Measurements from ENCODE around the gene QSOX1. TPM values are rescaled to one million over a fixed set of nuclear protein-coding genes. Genes with fewer than 3 reads are reported as not detected.
A peak's percentile ranks its signal among the peaks of the same experiment; 100 is the strongest.

Gene QSOX1
- total RNA-seq, 1 donor from 2014 or later: 56.2 TPM

DNA sequence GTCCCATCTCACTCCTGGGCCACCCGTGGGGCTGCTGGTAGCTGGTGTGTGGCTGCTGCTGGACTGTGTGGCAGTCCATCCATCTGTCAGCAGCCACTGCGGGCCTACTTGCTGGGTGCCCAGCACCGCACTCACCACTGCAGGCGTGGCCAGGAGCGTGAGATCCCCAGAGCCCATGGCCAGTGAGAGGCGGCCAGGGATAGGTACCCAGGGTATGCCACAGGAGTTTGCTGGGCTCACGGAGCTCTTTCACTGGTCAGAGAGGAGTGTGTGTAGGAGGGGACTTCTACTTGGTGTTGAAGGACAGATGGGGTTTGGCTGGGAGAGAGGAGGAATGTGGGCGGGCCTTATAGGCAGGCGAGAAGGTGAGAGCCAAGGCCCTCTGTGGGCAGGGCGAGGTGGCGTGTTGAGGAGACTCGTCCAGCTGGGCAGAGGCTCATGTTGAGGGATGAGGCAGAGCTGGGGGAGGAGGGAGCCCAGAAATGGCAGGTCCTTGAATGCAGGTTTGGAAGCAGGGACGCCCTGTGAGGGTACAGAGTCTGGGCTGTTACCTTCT, 15.0 kb downstream of the QSOX1 start:
- H3K9me3 Mint-ChIP-seq: no peaks in the 10 kb centered on the region
- peaks cover 3% of the 10 kb centered on the region for H3K4me1 Mint-ChIP-seq
- DNase-seq: no peak
- H3K36me3 Mint-ChIP-seq (ENCODE audit: low read depth): no peaks in the 10 kb centered on the region
- intact Hi-C loops (cut with micrococcal nuclease): no loop called here
- no peaks in the 10 kb centered on the region for H3K27me3 Mint-ChIP-seq
- H3K27ac Mint-ChIP-seq: no peak overlapping the region
- no peak overlapping the region for H3K4me3 Mint-ChIP-seq

DNA sequence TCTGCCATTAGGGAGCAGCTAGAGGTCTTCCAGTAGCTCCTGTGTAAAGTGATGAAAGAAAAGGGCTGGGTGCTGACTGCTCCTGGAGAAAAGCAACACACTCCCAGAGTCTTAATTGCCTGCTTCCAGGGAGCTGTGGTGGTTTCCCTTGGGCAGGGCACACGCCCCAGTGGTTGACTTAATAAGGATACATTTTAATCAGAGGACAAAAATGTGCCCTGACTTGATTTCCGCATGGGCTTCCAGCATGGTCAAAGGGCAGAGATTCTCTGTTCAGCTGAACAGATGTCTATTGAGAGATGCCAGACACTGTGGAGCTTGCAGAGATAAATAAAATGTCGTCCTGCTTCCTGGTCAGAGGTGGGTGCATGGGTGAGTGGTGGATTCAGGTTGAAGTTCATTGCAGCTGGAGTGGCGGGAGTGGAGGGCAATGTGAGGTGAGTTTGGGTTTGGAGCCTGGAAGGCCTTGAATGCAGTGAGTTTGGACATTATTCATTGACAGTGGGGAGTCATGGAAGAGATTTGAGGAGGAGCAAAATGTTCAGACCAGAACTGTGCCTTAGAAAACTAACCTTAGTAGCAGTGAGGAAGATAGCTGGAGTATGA, 16.0 kb downstream of the QSOX1 start:
- Mint-ChIP-seq H3K36me3 (ENCODE audit: low read depth) (no peaks in the 10 kb centered on the region), H3K27me3 (no peaks in the 10 kb centered on the region), H3K27ac (no peak overlapping the region), H3K4me1 (peaks cover 3% of the 10 kb centered on the region), H3K4me3 (no peak overlapping the region), H3K9me3 (no peaks in the 10 kb centered on the region)
- no peak for DNase-seq
- intact Hi-C loops (cut with micrococcal nuclease): no loop called here

DNA sequence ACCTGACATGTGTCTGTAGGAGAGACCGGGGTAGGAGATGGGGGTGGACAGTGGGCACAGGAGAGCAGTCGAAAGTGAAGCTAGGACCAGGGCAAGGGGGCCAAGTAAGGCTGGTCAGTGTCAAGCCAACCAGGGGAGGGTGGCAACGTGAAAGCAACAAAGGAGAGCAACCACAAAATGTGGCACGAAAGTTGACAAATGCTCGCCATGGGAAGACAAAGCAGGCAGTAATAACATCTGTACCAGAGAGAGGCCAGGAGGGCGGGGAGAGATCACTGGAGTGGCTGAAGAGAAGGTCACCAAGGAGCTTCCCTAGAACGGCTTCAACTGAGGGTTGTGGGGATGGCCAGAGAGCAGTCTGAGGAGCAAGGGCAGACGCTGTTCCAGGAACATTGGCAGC, 17.0 kb downstream of the QSOX1 start:
- no peaks in the 10 kb centered on the region for H3K9me3 Mint-ChIP-seq
- intact Hi-C loops (cut with micrococcal nuclease): no loop called here
- no peaks in the 10 kb centered on the region for H3K27me3 Mint-ChIP-seq
- H3K27ac Mint-ChIP-seq: no peak overlapping the region
- H3K36me3 Mint-ChIP-seq (ENCODE audit: low read depth): no peaks in the 10 kb centered on the region
- peaks cover 3% of the 10 kb centered on the region for H3K4me1 Mint-ChIP-seq
- no peak for DNase-seq
- H3K4me3 Mint-ChIP-seq: no peak overlapping the region

DNA sequence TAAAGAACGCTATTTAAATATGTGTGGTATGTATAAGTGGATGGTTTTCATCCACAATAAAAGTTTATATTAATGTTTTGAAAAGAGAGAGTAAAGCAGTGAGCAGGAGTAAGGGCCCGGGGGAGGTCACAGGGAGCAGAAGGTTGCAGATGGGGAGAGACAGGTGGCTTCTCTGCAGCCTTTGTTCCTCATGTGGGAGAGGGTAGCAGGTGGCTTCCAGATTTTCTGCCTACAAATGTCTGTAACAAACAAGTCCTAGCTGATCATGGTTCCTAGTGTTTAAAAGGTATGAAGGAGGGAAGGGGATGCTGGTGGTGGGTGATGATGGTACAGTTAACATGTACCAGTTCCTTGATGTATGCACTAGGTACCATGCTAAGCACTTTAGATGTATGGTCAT, 18.8 kb downstream of the QSOX1 start:
- H3K4me3 Mint-ChIP-seq: no peak overlapping the region
- H3K4me1 Mint-ChIP-seq: peaks cover 3% of the 10 kb centered on the region
- H3K27ac Mint-ChIP-seq: no peak overlapping the region
- H3K9me3 Mint-ChIP-seq: no peaks in the 10 kb centered on the region
- intact Hi-C loops (cut with micrococcal nuclease): no loop called here
- no peaks in the 10 kb centered on the region for H3K36me3 Mint-ChIP-seq (ENCODE audit: low read depth)
- DNase-seq: no peak
- H3K27me3 Mint-ChIP-seq: no peaks in the 10 kb centered on the region

DNA sequence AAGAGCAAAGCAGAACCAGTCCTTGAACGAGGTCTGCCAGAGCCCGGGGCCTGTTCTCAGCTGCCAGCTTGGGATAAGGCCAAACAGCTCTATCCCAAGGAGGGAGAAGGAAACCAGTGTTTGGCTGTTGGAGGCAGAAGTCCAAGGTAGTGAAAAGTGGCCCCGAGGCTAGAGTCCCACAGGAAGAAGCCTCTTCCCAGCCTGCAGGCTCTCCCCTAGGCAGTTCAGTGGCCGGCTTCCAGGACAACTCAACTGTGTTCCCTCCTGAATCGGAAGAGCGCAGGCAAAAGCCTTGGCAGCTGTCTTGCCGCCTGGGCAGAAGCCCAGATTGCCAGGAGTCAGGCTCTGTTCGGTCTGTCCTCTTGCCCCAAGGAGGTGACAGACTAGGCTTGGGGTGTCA, 19.3 kb downstream of the QSOX1 start:
- DNase-seq: no peak
- peaks cover 3% of the 10 kb centered on the region for H3K36me3 Mint-ChIP-seq (ENCODE audit: low read depth)
- peaks cover 3% of the 10 kb centered on the region for H3K4me1 Mint-ChIP-seq
- H3K9me3 Mint-ChIP-seq: no peaks in the 10 kb centered on the region
- no peaks in the 10 kb centered on the region for H3K27me3 Mint-ChIP-seq
- no peak overlapping the region for H3K4me3 Mint-ChIP-seq
- H3K27ac Mint-ChIP-seq: no peak overlapping the region
- intact Hi-C loops (cut with micrococcal nuclease): no loop called here

DNA sequence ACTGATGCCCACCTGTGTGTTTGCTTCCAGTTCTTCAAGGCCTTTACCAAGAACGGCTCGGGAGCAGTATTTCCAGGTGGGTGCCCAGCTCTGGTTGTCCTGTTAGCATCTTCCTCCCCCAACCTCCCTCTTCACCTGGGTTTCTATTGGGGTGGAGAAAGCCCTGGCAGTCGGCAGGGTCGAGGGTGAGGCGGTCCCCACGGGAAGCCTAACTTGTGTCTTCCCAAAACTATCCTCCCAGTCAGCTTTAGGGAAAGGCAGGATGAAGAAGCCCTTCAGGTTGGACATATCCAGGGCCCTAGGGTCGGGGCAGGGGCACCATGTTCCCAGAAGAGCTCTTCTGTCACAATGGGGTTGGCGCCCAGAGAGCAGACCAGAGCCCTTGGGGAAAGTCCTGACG, 20.6 kb downstream of the QSOX1 start:
- intact Hi-C loops (cut with micrococcal nuclease): no loop called here
- DNase-seq: no peak

DNA sequence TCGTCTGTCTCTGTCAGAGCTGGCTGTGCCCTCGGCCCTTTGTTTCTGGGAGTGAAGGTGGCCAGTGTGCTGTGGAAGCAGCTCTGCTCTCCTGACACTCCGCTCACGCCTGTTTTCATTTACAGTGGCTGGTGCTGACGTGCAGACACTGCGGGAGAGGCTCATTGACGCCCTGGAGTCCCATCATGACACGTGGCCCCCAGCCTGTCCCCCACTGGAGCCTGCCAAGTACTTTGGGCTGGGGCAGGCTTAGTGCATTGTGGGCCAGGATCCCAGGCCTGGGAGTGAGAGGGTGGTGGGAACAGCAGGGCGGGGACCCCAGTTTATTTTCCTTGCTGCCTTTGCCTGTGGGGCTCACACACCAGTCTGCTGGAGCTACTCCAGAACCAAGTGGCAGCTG, 21.1 kb downstream of the QSOX1 start:
- Mint-ChIP-seq H3K4me3 (no peak overlapping the region), H3K36me3 (ENCODE audit: low read depth) (peaks cover 3% of the 10 kb centered on the region), H3K27me3 (no peaks in the 10 kb centered on the region), H3K9me3 (no peaks in the 10 kb centered on the region), H3K27ac (no peak overlapping the region), H3K4me1 (no peaks in the 10 kb centered on the region)
- intact Hi-C loops (cut with micrococcal nuclease): no loop called here
- no peak for DNase-seq

More for the DNA sequence above, 20.6 kb downstream of the QSOX1 start:
- Mint-ChIP-seq H3K27me3 (no peaks in the 10 kb centered on the region), H3K27ac (no peak overlapping the region), H3K4me1 (no peaks in the 10 kb centered on the region), H3K4me3 (no peak overlapping the region), H3K9me3 (no peaks in the 10 kb centered on the region), H3K36me3 (ENCODE audit: low read depth) (peaks cover 3% of the 10 kb centered on the region)

DNA sequence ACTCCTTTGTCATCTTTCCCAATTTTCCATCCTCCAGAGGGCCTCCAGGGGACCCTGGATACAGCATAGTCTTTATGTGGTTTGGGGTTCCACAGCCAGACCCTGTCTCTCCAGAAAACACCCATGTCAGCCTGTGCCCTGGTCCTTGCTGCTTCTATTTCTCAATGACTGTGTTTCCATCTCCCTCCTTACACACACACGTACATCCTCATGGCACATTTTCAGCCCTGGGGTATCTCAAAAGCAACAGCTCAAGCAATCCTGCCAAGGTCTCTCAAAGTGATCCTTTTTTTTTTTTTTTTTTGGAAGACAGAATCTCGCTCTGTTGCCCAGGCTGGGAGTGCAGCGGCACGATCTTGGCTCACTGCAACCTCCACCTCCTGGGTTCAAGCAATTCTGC, 22.3 kb downstream of the QSOX1 start:
- no peak overlapping the region for H3K4me3 Mint-ChIP-seq
- intact Hi-C loops (cut with micrococcal nuclease): no loop called here
- H3K36me3 Mint-ChIP-seq (ENCODE audit: low read depth): peaks cover 3% of the 10 kb centered on the region
- no peaks in the 10 kb centered on the region for H3K27me3 Mint-ChIP-seq
- H3K4me1 Mint-ChIP-seq: no peaks in the 10 kb centered on the region
- H3K27ac Mint-ChIP-seq: no peak overlapping the region
- no peak for DNase-seq
- H3K9me3 Mint-ChIP-seq: no peaks in the 10 kb centered on the region

DNA sequence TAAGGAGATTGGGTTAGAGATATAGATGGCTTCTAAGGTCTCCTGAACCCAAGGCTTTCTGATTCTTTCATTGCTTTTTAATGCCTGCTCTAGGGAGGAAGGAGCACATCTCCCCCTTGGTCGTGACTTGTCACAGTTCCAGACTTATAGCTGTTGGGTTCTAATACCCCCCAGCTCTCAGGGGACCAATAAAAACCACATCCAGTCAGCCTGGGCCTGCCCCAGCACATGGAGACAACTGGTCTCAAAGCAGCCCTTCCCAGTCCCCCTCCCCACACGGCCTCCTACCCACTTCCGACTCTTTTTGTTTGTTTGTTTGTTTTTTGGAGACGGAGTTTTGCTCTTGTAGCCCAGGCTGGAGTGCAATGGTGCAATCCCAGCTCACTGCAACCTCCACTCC, 23.3 kb downstream of the QSOX1 start:
- peaks cover 5% of the 10 kb centered on the region for H3K36me3 Mint-ChIP-seq (ENCODE audit: low read depth)
- H3K9me3 Mint-ChIP-seq: no peaks in the 10 kb centered on the region
- no peaks in the 10 kb centered on the region for H3K4me1 Mint-ChIP-seq
- intact Hi-C loops (cut with micrococcal nuclease): no loop called here
- no peak overlapping the region for H3K4me3 Mint-ChIP-seq
- DNase-seq: no peak
- no peaks in the 10 kb centered on the region for H3K27me3 Mint-ChIP-seq
- no peak overlapping the region for H3K27ac Mint-ChIP-seq

DNA sequence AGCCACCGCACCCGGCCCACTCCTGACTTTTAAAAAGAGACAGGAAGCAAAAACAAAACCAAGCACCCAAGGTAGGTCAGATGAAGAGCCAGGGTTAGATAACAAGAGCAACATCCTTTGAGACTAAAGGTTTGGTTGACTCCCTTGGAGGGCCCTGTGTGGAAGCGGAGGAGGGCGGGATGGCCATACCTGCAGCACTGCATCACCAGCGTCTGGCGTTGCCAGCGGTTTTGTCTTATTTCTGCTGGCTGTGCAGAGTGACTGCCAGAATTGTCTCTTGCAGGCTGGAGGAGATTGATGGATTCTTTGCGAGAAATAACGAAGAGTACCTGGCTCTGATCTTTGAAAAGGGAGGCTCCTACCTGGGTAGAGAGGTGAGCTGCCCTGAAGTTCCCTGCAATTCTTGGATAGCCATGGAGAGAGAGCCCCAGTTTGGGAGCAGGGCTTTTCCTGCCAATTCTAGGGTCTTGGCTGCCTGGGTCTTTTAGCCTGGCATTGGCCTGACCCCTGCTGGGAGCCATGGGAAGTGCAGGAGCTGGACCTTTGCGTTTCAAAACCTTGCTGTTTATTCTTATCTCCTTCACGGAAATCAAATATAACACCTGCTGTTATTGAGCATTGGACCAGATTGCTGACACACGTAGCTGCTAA, 24.0 kb downstream of the QSOX1 start:
- Mint-ChIP-seq H3K4me3 (no peak overlapping the region), H3K27me3 (no peaks in the 10 kb centered on the region), H3K9me3 (no peaks in the 10 kb centered on the region), H3K36me3 (ENCODE audit: low read depth) (peaks cover 5% of the 10 kb centered on the region), H3K27ac (no peak overlapping the region), H3K4me1 (no peaks in the 10 kb centered on the region)
- intact Hi-C loops (cut with micrococcal nuclease): loop anchor here (1.0 kb wide), 2 partner anchors 311 to 472 kb away; no protein-coding TSS in a partner anchor
- peak; percentile 91 for DNase-seq

DNA sequence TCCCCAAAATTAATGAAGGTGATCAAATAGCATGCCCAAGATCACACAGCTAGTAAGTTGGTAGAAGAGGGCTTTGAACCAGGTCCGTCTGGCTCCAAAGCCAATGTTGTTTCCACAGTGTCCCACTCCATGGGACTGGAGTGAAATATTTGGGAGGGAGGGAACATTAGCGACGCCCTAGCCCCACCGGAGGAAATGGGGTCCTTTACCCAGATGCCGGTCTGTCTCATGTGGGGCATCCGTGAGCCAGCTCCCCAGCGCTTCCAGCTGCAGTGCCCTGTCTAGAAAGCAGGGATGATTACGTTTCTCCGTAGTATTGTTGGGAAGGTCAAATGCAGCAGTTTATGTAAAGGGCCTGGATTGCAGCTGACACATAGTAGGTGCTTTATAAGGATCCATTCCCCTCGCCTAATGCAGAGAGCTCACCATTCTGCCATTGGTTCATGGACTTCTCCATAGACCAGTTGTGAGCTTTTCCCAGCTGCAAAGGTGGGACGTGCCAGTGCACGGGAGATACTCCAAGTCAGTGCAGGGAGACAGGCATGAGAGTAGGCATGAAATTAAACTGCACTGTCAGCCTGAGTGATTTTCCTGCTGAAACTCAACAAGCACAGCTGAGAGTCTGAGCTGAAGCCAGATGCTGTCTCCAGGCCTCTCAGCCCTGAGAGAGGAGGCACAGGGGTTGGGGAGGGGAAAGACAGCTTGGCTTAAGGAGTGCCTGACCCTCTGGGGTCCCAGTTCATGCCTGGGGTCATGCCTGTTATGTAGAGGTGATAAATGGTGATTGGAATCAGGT, 24.7 kb downstream of the QSOX1 start:
- Mint-ChIP-seq H3K27me3 (no peaks in the 10 kb centered on the region), H3K27ac (no peak overlapping the region), H3K9me3 (no peaks in the 10 kb centered on the region), H3K36me3 (ENCODE audit: low read depth) (peaks cover 5% of the 10 kb centered on the region), H3K4me3 (no peak overlapping the region), H3K4me1 (no peaks in the 10 kb centered on the region)
- intact Hi-C loops (cut with micrococcal nuclease): loop anchor here (1.0 kb wide), 2 partner anchors 312 to 473 kb away; no protein-coding TSS in a partner anchor
- no peak for DNase-seq

DNA sequence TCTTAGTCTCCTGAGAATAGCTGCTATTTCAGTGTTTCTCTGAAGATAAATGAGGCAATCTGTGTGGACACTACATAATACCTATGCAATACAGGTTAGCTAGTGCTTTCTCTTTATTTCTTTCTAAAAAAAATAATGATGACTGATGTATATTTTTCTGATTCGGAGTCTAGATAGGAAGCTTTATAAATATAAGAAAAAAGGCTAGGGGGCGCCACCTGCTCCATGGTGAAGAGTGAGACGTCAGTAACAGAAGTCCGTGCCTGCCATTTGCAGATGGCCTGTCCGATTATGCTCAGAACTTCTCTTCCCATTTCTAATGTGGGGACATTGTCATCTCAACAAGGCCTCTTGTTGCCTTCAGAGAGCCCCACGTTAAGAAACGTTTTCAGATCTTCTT, 26.4 kb downstream of the QSOX1 start:
- Mint-ChIP-seq H3K27me3 (no peaks in the 10 kb centered on the region), H3K4me3 (no peak overlapping the region), H3K9me3 (no peaks in the 10 kb centered on the region), H3K27ac (no peak overlapping the region), H3K36me3 (ENCODE audit: low read depth) (peaks cover 5% of the 10 kb centered on the region), H3K4me1 (no peaks in the 10 kb centered on the region)
- intact Hi-C loops (cut with micrococcal nuclease): no loop called here
- peak; percentile 66 for DNase-seq

DNA sequence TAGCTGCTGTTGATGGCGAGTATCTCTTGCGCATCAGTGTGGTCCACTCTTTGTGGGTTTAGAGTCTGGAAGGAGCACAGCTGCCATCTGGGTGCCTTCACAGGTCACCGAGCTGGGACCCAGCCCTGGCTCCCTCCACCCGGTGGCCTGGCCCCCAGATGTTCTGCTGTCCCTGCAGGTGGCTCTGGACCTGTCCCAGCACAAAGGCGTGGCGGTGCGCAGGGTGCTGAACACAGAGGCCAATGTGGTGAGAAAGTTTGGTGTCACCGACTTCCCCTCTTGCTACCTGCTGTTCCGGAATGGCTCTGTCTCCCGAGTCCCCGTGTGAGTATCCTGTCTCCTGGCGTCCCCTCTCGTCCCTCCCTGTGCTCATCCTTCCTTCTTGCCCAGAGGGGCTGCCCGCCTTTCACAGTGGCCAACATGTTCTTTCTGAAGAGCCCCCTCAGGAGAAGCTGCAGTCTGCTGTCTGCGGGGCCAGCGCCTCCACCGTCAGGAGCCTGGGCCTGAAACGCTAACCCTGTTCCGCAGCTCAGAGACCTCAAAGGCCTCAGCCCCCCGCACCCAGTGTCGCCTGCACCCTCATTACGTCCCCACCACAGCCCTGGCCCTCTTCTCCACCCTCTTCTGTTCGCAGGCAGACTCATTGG, 27.4 kb downstream of the QSOX1 start:
- Mint-ChIP-seq H3K4me3 (no peak overlapping the region), H3K27me3 (no peaks in the 10 kb centered on the region), H3K27ac (no peak overlapping the region), H3K9me3 (no peaks in the 10 kb centered on the region), H3K36me3 (ENCODE audit: low read depth) (peaks cover 6% of the 10 kb centered on the region), H3K4me1 (no peaks in the 10 kb centered on the region)
- intact Hi-C loops (cut with micrococcal nuclease): no loop called here
- no peak for DNase-seq

All from activated CD4-positive, alpha-beta T cell treated with anti-CD3 and anti-CD28 coated beads, Interleukin-2, amount 10 ng/mL, durations not matched to agents 24 days and 14 days (primary cell).